CD4-positive, alpha-beta T cell treated with Interleukin-15 for 1 hour (primary cell): ENCODE data around the gene ABCA2.

Source experiments
- DNase-seq: peaks from one replicate; pipeline ENCODE4 v3.0.0-alpha.2; 2020

The ABCA2 gene

GRCh38 chr9:137028263-137029057 lies 423 bp upstream of the ABCA2 start:
- DNase-seq: peak; percentile 69

GRCh38 chr9:137026828-137027227 lies 1.2 kb downstream of the ABCA2 start:
- no peak for DNase-seq

GRCh38 chr9:137026384-137026783 lies 1.7 kb downstream of the ABCA2 start:
- no peak for DNase-seq

GRCh38 chr9:137025517-137025966 lies 2.5 kb downstream of the ABCA2 start:
- DNase-seq: peak; percentile 60

GRCh38 chr9:137023583-137023991 lies 4.5 kb downstream of the ABCA2 start:
- DNase-seq: no peak

- no peak for DNase-seq
Observed at GRCh38 chr9:137023157-137023556, 4.9 kb downstream of the ABCA2 start.

- no peak for DNase-seq
Observed at GRCh38 chr9:137022662-137023008, 5.4 kb downstream of the ABCA2 start.

- DNase-seq: peak; percentile 77
Observed at GRCh38 chr9:137021979-137022661, 5.9 kb downstream of the ABCA2 start.

- DNase-seq: no peak
Observed at GRCh38 chr9:137021568-137021978, 6.5 kb downstream of the ABCA2 start.

- DNase-seq: no peak
Observed at GRCh38 chr9:137020771-137021567, 7.1 kb downstream of the ABCA2 start.

GRCh38 chr9:137019891-137020683 lies 8.0 kb downstream of the ABCA2 start:
- DNase-seq: no peak

GRCh38 chr9:137018761-137019559 lies 9.1 kb downstream of the ABCA2 start:
- DNase-seq: no peak

GRCh38 chr9:137017791-137018497 lies 10.1 kb downstream of the ABCA2 start:
- DNase-seq: no peak

GRCh38 chr9:137017071-137017470 lies 11.0 kb downstream of the ABCA2 start:
- DNase-seq: no peak

- DNase-seq: no peak
Observed at GRCh38 chr9:137016436-137016835, 11.6 kb downstream of the ABCA2 start.

- no peak for DNase-seq
Observed at GRCh38 chr9:137015976-137016375, 12.1 kb downstream of the ABCA2 start.

GRCh38 chr9:137015540-137015930 lies 12.5 kb downstream of the ABCA2 start:
- DNase-seq: no peak

GRCh38 chr9:137014776-137015539 lies 13.1 kb downstream of the ABCA2 start:
- no peak for DNase-seq

- DNase-seq: no peak
Observed at GRCh38 chr9:137014166-137014565, 13.9 kb downstream of the ABCA2 start.

GRCh38 chr9:137013571-137013940 lies 14.5 kb downstream of the ABCA2 start:
- DNase-seq: no peak
